Measurements from ENCODE around the gene RYR2.
"Not testable (repeated sequence)": the region's sequence is repeated elsewhere in the genome, so short reads cannot be mapped to it uniquely, and the experiment has no call there.

RYR2 gene

DNA sequence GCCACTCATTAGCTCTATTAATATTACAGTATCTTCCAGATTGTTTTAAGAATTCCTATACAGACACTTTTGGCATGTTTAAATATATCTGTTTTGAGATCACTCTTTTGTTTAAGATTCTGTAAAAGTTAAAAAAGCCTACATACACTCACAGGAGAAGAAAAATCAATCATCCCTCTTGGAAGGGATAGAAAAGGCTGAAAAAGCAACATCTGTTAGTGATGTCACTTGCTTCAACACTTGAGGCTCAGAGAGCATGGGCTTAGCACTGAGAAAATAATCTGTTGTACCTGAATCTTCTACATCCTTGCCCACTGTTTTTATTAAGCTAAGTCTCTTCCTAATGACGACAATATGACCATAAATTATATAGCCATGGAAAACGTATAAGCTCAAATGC, 721.8 kb downstream of the RYR2 start:
- no peak for DNase-seq (ENCODE audit: low read depth in 2 of 2, low spot score in 1 of 2)

DNA sequence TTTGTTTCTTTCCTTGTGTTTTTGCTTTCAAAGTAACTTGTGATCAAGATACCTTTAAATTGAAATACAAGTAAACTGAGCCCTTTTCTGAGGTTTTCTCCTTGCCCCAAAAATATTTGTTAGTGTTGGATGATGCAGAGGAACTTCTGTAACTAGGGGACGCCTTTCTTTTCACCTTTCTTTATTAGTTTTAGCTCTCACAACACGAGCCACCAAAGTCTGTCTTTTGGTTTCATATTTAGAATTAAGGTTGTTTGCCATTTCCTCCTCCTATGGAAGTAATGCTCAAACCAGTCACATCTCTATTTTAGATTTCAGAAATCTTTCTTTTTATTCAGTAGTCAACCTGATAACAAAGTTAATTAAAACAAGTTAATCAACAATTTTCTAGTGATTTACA, 727.9 kb downstream of the RYR2 start:
- DNase-seq (ENCODE audit: low read depth in 2 of 2, low spot score in 1 of 2), result no peak

DNA sequence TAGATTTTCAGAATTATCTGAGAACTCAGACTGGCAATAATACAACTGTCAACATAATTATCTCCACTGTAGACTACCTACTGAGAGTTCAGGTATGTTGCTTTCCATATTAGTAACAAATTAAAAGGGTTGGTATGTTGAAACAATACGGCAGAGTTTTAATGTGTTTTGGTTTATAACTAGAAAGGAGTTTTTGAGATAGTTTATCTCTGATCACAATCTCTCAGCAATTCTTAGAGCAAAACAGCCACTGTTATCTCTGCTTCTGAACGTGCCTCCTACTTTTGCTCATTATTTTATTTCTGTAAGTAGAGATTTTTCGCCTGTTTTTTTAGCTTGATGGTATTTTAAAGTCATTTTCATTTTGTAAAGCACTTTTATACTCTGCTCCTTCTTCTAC, 730.0 kb downstream of the RYR2 start:
- DNase-seq (ENCODE audit: low read depth in 2 of 2, low spot score in 1 of 2), result no peak

DNA sequence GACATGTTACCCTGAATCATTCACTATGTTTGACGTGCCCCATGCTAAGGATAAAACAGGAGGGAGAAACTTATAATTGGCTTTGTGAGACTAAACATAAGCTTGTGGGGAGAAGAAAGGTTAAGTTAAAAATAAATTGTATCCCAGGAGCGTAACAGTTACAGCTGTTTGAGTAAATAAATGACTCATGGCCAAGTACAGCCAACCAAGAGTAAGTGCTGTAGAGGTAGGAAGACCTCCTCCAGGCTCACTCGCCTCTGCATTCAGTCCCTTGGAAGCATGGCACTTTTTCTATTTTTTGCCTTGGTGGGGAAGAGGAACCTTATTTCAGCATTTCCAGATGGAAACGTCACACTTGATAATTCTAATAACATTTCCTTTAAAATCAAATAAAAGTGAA, 732.3 kb downstream of the RYR2 start:
- DNase-seq (ENCODE audit: low read depth in 2 of 2, low spot score in 1 of 2), result no peak

DNA sequence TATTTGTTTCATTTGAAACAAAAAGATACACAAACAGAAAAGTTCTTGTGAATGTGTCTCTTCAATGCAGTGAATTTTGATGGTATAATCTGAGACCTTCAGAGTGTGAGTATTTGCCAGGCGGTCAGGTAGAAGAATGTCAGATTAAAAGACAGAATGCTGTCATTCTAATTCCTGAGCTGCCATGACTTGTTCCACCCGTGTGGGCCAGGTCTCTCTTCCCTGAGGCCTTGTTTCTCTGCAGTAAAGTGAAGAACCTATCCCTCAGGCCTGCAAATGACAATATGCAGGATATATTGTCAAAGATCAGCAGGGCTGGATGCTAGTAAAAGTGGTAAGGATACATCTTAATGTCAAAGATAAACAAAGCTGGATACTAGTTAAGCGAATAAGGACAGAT, 737.4 kb downstream of the RYR2 start:
- no peak for DNase-seq (ENCODE audit: low read depth in 2 of 2, low spot score in 1 of 2)

DNA sequence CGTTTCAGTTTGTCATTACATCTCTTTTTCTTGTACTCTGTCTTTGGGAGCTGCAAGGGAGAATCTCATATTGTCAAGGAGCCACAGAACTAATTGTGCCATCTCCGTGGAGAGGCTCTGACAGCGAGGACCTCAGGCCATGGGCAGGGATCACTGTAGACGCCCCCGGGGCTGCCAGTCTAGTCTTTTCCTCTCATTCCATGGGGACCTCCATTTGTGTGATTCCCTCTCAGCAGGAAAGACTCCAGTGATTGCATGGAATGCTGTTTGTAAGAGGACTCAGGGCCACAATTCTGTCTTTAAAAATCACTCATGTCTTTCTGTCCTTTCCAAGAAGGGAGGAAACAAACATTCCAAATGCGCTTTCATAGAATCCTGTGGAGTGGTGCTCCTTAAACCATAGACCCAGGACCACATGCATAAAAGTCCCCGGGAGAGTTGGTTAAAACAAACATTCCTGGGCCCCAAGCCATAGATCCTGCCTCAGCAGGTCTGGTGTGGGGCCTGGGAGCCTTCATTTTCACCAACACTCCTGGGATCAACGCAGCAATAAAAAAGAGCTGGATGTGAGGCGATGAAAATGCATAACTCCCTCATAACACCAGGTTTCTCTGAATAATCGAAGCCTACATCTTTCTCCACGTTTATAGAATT, 744.2 kb downstream of the RYR2 start:
- no peak for DNase-seq (ENCODE audit: low read depth in 2 of 2, low spot score in 1 of 2)

DNA sequence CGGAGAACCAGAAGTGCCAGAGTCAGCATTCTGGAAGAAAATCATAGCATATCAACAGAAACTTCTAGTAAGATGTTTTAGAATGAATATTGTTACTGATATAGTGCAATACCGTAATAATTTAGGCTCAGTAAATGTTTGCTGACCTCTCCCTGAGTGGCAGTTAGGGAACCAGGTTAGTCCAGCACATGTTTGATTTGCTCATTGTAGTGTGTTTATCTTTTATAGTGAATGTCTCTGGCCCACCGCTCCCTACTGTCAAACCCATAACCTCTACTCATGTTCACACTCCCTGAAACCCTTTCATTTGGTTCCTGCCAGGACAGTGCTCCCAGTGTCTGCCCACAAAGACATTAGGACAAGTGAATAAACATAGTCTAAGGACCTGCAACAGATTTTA, 746.1 kb downstream of the RYR2 start:
- no peak for DNase-seq (ENCODE audit: low read depth in 2 of 2, low spot score in 1 of 2)

DNA sequence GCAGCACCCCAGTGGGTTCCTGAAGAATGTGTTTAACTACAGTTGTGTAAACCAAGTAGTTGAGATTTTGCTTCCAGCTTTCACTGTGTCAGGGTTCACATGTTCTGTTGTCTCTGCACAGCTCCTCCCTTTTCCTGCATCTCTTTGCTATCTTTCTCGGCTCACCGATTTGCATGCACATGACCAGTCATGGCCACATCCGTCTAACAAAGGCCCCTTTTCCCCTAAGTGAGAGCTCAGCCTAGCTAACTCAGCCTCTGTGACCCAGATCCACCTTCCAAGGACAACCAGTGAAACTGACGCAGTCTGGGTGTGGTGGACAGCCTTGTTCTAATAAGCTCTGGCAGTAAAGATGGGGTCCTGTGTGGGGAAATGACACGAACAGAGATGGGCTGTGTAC, 747.6 kb downstream of the RYR2 start:
- no peak for DNase-seq (ENCODE audit: low read depth in 2 of 2, low spot score in 1 of 2)

DNA sequence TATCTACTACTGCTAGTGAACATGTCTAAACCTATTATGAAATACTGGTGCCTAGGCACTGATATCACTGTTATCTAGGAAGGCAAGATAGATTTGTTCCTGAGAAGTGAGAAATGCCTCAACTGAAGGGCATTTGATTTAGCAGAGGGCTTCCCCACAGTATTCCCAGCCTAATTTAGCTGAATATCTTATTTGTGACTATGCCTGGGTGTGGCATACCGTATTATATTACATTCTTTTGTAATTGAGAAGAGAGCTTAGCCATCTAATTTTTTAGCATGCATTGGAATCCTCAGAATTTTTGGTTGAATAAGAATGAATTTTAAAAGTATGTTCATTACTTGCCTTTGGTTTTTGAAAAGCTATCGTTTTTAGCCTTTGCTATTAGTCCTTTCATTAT, 749.6 kb downstream of the RYR2 start:
- DNase-seq (ENCODE audit: low read depth in 2 of 2, low spot score in 1 of 2), result no peak

DNA sequence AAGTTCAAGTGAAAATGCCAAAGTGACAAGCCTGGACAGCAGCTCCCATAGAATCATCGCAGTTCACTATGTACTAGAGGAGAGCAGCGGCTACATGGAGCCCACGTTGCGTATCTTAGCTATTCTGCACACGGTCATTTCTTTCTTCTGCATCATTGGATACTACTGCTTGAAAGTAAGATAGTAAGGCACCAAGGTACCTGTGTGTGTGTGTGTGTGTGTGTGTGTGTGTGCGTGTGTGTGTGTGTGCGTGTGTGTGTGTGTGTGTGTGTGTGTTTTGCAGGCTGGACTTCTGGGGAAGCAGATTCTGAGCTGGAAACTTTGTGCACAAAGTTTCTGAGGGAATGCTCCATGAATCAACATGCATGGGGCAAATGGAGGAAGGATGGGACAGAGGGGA, 750.2 kb downstream of the RYR2 start:
- no peak for DNase-seq (ENCODE audit: low read depth in 2 of 2, low spot score in 1 of 2)

DNA sequence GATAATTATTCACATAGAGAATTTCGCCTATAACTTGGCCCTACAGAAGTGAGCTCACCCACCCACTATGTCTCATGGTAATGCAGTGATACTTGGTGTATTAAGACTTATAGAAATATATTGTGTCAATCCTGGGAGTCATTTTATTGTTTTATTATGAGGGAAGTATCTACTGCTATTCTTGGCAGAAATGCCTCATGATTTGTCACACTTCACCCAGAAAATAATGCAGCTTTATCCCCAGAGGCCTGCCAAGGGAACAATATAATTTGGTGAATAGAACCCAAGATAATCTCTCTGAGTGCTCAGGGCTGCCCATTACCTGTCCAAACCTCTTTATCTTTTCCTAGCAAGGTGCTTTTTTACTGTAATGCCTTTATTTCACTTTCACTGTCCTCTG, 750.7 kb downstream of the RYR2 start:
- DNase-seq (ENCODE audit: low read depth in 2 of 2, low spot score in 1 of 2), result no peak

DNA sequence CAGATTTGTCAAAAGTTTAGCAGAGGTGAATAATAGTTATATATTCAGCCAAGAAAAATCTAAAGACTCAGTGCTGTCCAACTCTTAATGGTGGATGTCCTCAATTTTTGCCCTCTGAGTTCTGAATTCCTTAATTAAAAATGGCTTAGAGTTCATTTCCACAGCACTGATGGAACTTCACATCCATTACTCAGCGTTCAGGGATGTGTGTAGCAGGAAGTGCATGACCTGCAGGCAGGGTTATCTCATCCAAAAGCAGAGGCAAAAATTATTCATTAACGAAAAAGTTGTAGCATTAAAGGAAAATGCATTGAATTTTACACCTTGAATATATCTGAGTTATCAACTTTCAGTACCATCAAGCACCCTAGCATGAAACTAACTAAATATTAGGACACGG, 752.1 kb downstream of the RYR2 start:
- DNase-seq (ENCODE audit: low read depth in 2 of 2, low spot score in 1 of 2), result no peak

DNA sequence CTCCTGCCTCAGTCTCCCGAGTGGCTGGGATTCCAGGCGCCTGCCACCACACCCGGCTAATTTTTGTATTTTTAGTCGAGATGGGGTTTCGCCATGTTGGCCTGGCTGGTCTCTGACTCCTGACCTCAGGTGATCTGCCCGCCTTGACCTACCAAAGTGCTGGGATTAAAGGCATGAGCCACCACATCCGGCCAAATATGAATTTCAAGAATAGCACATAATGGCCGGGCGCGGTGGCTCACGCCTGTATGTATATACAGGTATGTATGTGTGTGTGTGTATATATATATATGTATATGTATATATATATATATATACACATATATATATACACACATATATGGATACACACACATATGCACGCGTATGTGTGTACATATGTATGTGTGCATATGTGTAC, 753.6 kb downstream of the RYR2 start:
- DNase-seq (ENCODE audit: low read depth in 2 of 2, low spot score in 1 of 2), result no peak

DNA sequence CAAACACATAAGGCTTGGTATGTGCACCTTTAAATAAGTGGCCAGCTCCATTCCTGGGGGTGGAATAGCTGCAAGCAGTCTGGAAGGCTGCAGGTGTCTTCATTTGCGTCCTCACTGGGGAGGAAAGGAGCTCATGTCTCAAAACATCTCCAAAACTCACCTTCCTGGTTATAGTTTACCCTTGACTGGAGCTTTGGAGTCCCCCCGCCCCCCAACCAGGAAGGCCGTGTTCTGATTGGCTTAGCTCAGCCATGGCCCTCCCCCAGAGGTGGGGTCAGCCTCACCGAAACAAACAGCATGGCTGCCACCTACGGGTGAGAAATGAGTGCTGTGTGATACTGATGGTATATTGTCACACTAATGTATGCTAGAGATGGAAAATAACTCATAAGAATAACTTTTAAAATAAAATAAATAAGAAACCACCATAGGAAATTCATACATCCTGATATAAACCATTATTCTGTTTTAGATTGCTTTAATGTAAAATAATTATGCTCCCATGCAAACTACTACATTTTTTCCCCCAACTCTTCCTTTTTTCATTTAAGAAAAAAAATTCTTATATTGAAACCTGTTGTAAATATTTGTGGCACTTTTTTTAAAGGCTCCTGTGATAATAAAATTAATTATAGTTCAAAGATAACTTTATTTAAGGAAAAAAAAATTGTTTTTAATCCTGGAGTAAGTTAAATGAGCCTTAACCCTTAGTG, 757.9 kb downstream of the RYR2 start:
- no peak for DNase-seq (ENCODE audit: low read depth in 2 of 2, low spot score in 1 of 2)

DNA sequence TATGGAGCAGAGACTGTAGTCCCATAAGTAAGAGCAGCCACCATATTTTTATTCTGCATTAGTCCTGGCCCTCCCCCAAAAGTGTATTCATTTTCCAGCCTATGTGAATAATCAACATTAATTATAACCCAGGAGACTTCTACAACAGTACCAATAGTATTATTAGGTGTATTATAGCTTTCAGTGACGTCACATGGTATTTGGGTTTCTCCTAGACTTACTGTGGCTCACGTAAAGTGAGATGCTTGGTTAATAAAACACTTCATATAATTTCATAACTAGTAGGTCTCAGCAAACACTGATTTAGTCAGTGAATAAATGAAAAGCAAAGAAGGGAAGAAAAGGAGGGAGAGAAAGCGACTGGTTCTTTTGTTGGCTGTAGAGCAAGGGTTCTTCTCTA, 762.5 kb downstream of the RYR2 start:
- DNase-seq (ENCODE audit: low read depth in 2 of 2, low spot score in 1 of 2), result no peak

DNA sequence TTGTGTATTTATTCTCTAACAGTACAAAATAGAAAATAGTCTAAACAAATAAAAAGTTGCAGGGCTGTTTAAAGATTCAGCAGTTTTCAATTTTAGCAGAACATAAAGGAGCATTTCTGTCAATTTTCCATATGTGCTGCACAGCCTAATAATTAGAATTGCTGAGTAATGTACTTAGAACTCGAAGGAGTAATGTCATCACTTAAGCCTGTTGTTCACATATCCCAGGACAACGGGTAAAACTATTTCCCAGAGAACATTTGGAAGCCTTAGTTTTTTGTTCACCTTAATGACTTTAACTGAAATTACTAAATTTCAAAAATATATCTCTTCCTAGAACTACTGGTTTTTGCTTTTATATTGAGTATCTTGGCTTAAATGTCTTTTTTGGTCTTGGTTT, 767.1 kb downstream of the RYR2 start:
- DNase-seq (ENCODE audit: low read depth in 2 of 2, low spot score in 1 of 2), result no peak

DNA sequence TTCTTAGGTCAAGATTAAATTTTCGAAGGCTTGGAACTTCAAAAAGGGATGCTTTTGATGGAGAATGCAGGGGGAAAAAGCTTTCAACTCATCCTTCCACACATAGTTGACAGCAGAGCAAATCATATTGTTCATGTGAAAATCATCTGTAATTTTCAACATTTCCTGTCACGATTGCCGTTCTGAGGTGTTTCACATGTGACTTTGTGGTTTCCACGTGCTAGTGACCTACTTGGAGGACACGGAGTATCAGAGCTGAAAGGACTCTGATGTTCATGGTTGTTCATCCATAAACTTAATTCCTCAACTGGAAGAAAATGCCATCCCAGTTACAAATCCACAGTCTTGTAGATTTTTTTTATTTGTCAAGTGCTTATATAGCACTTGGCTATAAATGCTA, 769.6 kb downstream of the RYR2 start:
- no peak for DNase-seq (ENCODE audit: low read depth in 2 of 2, low spot score in 1 of 2)

DNA sequence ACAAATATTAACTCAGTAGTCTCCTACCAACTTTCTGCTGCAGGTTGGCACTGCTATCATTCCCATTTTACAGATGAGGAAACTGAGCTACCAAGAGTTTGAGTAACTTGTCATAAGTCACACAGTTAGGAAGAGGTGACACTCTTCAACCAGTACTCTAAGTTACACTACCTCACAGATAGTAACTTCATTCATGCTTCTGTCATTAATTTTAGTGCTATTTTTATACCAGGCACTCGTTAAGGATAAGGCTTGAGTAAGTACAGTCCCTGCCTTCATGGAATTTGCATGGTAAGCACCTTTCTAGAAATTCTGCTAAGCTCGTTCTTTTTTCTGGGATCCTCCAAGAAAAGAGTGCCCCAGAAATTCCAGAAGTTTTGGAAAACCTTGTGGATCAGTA, 770.1 kb downstream of the RYR2 start:
- no peak for DNase-seq (ENCODE audit: low read depth in 2 of 2, low spot score in 1 of 2)

DNA sequence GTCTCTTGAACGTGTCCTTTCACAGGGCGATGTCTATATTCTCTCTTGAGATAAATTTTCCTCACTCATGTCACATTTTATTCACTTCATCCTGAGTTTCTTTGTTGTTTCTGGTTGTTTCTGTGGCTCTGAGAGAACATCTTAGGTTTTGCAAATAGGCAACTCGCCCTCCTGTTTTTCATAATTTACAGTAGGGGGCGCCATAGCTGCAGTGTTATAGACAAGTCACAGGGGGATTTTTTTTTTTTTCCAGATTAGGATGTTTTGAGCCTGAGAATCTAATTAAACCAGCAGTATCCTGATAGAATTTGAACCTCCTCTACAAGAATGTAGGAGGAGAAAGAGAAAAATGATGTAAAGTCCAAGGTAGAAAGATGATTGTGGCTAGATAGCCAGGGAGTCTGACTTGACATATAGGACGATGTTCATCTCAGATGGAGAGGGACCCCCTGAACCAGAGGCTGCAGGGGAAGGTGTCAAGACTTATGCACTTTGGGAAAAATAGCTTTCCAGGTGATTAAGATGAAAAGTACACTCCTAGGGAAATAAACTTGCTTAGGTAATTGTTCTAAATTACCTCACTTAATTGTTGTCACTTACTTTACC, 772.4 kb downstream of the RYR2 start:
- no peak for DNase-seq (ENCODE audit: low read depth in 2 of 2, low spot score in 1 of 2)

DNA sequence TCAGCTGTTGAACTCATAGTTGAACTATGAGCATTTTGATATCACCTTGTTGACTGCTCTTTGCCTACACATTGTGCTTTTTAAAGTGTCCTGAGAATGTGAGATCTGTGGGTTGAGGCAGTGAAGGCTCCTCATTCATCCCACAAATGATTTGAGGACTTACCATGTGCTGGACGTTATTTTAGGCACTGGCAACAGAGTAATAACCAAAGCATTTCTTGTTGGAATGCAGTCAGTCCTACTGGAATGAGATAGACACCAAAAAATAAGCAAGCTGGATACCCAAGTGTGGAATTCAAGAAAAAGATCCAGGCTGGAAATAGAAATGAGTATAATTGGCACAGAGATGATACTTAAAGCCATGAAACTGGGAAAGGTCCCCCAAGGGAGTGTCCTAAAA, 775.3 kb downstream of the RYR2 start:
- DNase-seq (ENCODE audit: low read depth in 2 of 2, low spot score in 1 of 2), result no peak

DNA sequence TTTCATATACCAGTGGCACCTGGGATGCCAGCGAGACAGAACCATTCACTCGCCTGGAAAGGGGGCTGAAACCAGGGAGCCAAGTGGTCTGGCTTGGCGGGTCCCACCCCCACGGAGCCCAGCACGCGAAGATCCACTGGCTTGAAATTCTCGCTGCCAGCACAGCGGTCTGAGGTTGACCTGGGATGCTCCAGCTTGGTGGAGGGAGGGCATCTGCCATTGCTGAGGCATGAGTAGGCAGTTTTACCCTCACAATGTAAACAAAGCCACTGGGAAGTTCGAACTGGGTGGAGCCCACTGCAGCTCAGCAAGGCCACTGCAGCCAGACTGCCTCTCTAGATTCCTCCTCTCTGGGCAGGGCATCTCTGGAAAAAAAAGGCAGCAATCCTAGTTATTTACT, 778.6 kb downstream of the RYR2 start:
- DNase-seq (ENCODE audit: low read depth in 2 of 2, low spot score in 1 of 2), result not testable (repeated sequence)

DNA sequence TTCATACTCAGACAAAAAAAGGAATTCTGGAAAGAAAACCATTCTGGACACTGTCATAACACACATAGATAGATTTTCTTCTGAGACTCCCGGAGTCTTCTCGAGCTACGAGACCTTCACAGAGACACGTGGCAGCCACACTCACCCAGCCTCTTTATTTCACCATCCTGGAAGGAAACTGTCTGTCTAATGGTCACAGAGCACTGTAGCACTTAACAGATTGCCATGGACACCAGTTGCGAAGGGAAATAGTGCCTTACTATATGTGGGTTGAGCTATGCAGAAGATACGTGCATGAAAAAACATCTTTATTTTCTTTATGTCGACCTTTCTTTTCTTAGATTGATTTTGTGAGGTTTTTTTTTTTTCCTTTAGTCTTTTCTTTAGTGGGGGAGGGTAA, 790.9 kb downstream of the RYR2 start:
- no peak for DNase-seq (ENCODE audit: low read depth in 2 of 2, low spot score in 1 of 2)

DNA sequence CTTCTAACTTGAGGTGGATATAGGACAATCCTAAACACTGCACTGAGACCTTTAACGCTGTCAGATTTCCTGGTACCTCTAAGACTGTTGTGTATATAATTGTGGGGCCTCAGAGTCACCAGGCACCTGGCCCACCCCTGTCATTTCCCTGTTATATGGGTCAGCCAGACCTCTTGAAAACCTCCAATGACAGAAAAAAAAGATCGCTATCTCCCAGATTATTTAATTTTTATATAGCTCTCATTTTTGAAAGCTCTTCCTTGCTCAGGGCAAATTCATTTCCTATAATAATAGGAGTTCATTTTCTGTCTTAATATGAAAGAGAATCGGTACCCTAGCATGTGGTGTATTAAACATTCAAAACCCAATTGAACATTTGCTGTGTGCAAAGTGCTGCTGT, 792.1 kb downstream of the RYR2 start:
- DNase-seq (ENCODE audit: low read depth in 2 of 2, low spot score in 1 of 2), result no peak
